ENCODE results near the gene PIP5K1B. TPM values are rescaled to one million over a fixed set of nuclear protein-coding genes. Genes with fewer than 3 reads are reported as not detected.

Gene PIP5K1B
- total RNA-seq, 1 experiment from 2014 or later = 5.2 TPM

- TF ChIP-seq, protein P1, sequence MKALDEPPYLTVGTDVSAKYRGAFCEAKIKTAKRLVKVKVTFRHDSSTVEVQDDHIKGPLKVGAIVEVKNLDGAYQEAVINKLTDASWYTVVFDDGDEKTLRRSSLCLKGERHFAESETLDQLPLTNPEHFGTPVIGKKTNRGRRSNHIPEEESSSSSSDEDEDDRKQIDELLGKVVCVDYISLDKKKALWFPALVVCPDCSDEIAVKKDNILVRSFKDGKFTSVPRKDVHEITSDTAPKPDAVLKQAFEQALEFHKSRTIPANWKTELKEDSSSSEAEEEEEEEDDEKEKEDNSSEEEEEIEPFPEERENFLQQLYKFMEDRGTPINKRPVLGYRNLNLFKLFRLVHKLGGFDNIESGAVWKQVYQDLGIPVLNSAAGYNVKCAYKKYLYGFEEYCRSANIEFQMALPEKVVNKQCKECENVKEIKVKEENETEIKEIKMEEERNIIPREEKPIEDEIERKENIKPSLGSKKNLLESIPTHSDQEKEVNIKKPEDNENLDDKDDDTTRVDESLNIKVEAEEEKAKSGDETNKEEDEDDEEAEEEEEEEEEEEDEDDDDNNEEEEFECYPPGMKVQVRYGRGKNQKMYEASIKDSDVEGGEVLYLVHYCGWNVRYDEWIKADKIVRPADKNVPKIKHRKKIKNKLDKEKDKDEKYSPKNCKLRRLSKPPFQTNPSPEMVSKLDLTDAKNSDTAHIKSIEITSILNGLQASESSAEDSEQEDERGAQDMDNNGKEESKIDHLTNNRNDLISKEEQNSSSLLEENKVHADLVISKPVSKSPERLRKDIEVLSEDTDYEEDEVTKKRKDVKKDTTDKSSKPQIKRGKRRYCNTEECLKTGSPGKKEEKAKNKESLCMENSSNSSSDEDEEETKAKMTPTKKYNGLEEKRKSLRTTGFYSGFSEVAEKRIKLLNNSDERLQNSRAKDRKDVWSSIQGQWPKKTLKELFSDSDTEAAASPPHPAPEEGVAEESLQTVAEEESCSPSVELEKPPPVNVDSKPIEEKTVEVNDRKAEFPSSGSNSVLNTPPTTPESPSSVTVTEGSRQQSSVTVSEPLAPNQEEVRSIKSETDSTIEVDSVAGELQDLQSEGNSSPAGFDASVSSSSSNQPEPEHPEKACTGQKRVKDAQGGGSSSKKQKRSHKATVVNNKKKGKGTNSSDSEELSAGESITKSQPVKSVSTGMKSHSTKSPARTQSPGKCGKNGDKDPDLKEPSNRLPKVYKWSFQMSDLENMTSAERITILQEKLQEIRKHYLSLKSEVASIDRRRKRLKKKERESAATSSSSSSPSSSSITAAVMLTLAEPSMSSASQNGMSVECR (CRISPR knock-in tag; IDR thresholded peaks at IDR 0.05; ENCODE audit: borderline replicate concordance) = no peak
- TF ChIP-seq NFATC4 (CRISPR knock-in tag; IDR thresholded peaks at IDR 0.05) (no peak), ZNF671 (CRISPR knock-in tag; IDR thresholded peaks at IDR 0.05) (no peak; the same call in 1 of the 2 replicates), ATF3 (CRISPR knock-in tag; conservative IDR thresholded peaks at IDR 0.05) (no peak), ZNF416 (CRISPR knock-in tag; IDR thresholded peaks at IDR 0.05) (0 out of 2 replicates have a peak, but pooled peaks have one; percentile 3), ZNF532 (CRISPR knock-in tag; IDR thresholded peaks at IDR 0.05; ENCODE audit: borderline replicate concordance) (no peak), ZBTB21 (CRISPR knock-in tag; IDR thresholded peaks at IDR 0.05; ENCODE audit: borderline replicate concordance) (no peak), NR3C1 (CRISPR knock-in tag; conservative IDR thresholded peaks at IDR 0.05; ENCODE audit: low read depth) (no peak), RORB (CRISPR knock-in tag; IDR thresholded peaks at IDR 0.05) (no peak), ZNF281 (CRISPR knock-in tag; IDR thresholded peaks at IDR 0.05) (no peak), ATF1 (CRISPR knock-in tag; IDR thresholded peaks at IDR 0.05) (no peak)
- TF ChIP-seq, protein P2, sequence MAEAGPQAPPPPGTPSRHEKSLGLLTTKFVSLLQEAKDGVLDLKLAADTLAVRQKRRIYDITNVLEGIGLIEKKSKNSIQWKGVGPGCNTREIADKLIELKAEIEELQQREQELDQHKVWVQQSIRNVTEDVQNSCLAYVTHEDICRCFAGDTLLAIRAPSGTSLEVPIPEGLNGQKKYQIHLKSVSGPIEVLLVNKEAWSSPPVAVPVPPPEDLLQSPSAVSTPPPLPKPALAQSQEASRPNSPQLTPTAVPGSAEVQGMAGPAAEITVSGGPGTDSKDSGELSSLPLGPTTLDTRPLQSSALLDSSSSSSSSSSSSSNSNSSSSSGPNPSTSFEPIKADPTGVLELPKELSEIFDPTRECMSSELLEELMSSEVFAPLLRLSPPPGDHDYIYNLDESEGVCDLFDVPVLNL (CRISPR knock-in tag; IDR thresholded peaks at IDR 0.05; ENCODE audit: borderline replicate concordance, low read depth) = no peak
- TF ChIP-seq, protein P3, sequence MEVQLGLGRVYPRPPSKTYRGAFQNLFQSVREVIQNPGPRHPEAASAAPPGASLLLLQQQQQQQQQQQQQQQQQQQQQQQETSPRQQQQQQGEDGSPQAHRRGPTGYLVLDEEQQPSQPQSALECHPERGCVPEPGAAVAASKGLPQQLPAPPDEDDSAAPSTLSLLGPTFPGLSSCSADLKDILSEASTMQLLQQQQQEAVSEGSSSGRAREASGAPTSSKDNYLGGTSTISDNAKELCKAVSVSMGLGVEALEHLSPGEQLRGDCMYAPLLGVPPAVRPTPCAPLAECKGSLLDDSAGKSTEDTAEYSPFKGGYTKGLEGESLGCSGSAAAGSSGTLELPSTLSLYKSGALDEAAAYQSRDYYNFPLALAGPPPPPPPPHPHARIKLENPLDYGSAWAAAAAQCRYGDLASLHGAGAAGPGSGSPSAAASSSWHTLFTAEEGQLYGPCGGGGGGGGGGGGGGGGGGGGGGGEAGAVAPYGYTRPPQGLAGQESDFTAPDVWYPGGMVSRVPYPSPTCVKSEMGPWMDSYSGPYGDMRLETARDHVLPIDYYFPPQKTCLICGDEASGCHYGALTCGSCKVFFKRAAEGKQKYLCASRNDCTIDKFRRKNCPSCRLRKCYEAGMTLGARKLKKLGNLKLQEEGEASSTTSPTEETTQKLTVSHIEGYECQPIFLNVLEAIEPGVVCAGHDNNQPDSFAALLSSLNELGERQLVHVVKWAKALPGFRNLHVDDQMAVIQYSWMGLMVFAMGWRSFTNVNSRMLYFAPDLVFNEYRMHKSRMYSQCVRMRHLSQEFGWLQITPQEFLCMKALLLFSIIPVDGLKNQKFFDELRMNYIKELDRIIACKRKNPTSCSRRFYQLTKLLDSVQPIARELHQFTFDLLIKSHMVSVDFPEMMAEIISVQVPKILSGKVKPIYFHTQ (CRISPR knock-in tag; IDR thresholded peaks at IDR 0.05) = 0 out of 2 replicates have a peak, but pooled peaks have one; percentile 24
- TF ChIP-seq, protein P4, sequence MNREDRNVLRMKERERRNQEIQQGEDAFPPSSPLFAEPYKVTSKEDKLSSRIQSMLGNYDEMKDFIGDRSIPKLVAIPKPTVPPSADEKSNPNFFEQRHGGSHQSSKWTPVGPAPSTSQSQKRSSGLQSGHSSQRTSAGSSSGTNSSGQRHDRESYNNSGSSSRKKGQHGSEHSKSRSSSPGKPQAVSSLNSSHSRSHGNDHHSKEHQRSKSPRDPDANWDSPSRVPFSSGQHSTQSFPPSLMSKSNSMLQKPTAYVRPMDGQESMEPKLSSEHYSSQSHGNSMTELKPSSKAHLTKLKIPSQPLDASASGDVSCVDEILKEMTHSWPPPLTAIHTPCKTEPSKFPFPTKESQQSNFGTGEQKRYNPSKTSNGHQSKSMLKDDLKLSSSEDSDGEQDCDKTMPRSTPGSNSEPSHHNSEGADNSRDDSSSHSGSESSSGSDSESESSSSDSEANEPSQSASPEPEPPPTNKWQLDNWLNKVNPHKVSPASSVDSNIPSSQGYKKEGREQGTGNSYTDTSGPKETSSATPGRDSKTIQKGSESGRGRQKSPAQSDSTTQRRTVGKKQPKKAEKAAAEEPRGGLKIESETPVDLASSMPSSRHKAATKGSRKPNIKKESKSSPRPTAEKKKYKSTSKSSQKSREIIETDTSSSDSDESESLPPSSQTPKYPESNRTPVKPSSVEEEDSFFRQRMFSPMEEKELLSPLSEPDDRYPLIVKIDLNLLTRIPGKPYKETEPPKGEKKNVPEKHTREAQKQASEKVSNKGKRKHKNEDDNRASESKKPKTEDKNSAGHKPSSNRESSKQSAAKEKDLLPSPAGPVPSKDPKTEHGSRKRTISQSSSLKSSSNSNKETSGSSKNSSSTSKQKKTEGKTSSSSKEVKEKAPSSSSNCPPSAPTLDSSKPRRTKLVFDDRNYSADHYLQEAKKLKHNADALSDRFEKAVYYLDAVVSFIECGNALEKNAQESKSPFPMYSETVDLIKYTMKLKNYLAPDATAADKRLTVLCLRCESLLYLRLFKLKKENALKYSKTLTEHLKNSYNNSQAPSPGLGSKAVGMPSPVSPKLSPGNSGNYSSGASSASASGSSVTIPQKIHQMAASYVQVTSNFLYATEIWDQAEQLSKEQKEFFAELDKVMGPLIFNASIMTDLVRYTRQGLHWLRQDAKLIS (CRISPR knock-in tag; IDR thresholded peaks at IDR 0.05; ENCODE audit: borderline replicate concordance) = no peak
Observed at GRCh38 chr9:69035438-69036308, 330.6 kb downstream of the PIP5K1B start, which contains the start of gene FXN (continued).

Measured in WTC11 (cell line).